GM13976 (cell line): Measurements from ENCODE around the gene XYLB.

Experiments used
- DNase-seq: peaks from one replicate; pipeline ENCODE4 v3.0.0; 2012; ENCODE audit warnings: low spot score
- CTCF ChIP-seq: IDR thresholded peaks from 2 replicates; pipeline ENCODE4 v1.5.1; 2012; ENCODE audit warnings: borderline replicate concordance, mild to moderate bottlenecking; ENCODE audit not compliant: insufficient read depth; ENCODE audit errors: extremely low read depth, missing control alignments, control extremely low read depth
- in situ Hi-C: fragments of 300-500 bp; cut with MboI; formaldehyde crosslinking; loops from one replicate; pipeline ENCODE4 v1.12.0; 2022; ENCODE audit warnings: low sequenced_read_pairs, mixed read lengths, inconsistent platforms; ENCODE audit not compliant: unreplicated experiment

The XYLB gene

GRCh38 chr3:38349684-38350359 lies 3.2 kb downstream of the XYLB start:
- in situ Hi-C loops = no loop called here
- no peak for TF ChIP-seq CTCF
- no peak for DNase-seq

- in situ Hi-C loops = no loop called here
- no peak for TF ChIP-seq CTCF
- DNase-seq = no peak
These were observed 6.6 kb downstream of the XYLB start for GRCh38 chr3:38353151-38353550.

- in situ Hi-C loops = no loop called here
- DNase-seq = no peak
- no peak for TF ChIP-seq CTCF
These were observed 8.2 kb downstream of the XYLB start for GRCh38 chr3:38354588-38355330.

- in situ Hi-C loops = no loop called here
- TF ChIP-seq CTCF = no peak
These were observed 12.5 kb downstream of the XYLB start for GRCh38 chr3:38359038-38359437.

GRCh38 chr3:38360345-38360744 lies 13.8 kb downstream of the XYLB start:
- TF ChIP-seq CTCF = no peak
- DNase-seq = no peak
- in situ Hi-C loops = no loop called here

More at GRCh38 chr3:38359038-38359437, 12.5 kb downstream of the XYLB start:
- DNase-seq = no peak

GRCh38 chr3:38361496-38361895 lies 14.9 kb downstream of the XYLB start:
- no peak for TF ChIP-seq CTCF
- DNase-seq = no peak
- in situ Hi-C loops = no loop called here
